Mesendoderm (in vitro differentiated cells): ENCODE data around the gene FAM131C.
A peak's percentile ranks its signal among the peaks of the same experiment; 100 is the strongest.

ENCODE experiments used
- DNase-seq: peaks from one replicate; pipeline ENCODE4 v3.0.0; 2013
- H2AK5ac ChIP-seq: 2 replicates; pipeline ENCODE4 v1.6.1; 2013; ENCODE audit warnings: low read length, inconsistent platforms
- H2BK120ac ChIP-seq: 2 replicates; pipeline ENCODE4 v1.6.1; 2013; ENCODE audit warnings: low read depth, mild to moderate bottlenecking, low read length, moderate library complexity, mixed read lengths
- H2BK15ac ChIP-seq: replicated peaks from 2 replicates; pipeline ENCODE4 v1.6.1; 2013; ENCODE audit warnings: low read depth, mild to moderate bottlenecking, moderate library complexity
- H2BK5ac ChIP-seq: 2 replicates; pipeline ENCODE4 v1.6.1; 2013; ENCODE audit warnings: low read length, inconsistent platforms
- H3K18ac ChIP-seq: 2 replicates; pipeline ENCODE4 v1.6.1; 2013; ENCODE audit warnings: mild to moderate bottlenecking, low read length, mixed read lengths
- H3K23ac ChIP-seq: one replicate; pipeline ENCODE4 v1.6.1; 2013; ENCODE audit warnings: low read length
- H3K27ac ChIP-seq: 2 replicates; pipeline ENCODE4 v1.5.1; 2013; ENCODE audit warnings: low read depth, mild to moderate bottlenecking, inconsistent platforms, low read length, moderate library complexity
- H3K27me3 ChIP-seq: 2 replicates; pipeline ENCODE4 v1.6.1; 2013; ENCODE audit warnings: low read length, control low read depth, mild to moderate bottlenecking, inconsistent platforms; ENCODE audit not compliant: insufficient read depth, poor library complexity
- H3K36me3 ChIP-seq: 2 replicates; pipeline ENCODE4 v1.6.1; 2013; ENCODE audit warnings: low read length, inconsistent platforms; ENCODE audit not compliant: control insufficient read depth, insufficient read depth
- H3K4ac ChIP-seq: one replicate; pipeline ENCODE4 v1.6.1; 2013; ENCODE audit warnings: low read depth, mild to moderate bottlenecking, low read length, moderate library complexity
- H3K4me1 ChIP-seq: 2 replicates; pipeline ENCODE4 v1.6.1; 2013; ENCODE audit warnings: low read depth, low read length, inconsistent platforms; ENCODE audit not compliant: control insufficient read depth
- H3K4me2 ChIP-seq: 2 replicates; pipeline ENCODE4 v1.6.1; 2013; ENCODE audit warnings: low read length
- H3K4me3 ChIP-seq: 2 replicates; pipeline ENCODE4 v1.5.1; 2013; ENCODE audit warnings: mild to moderate bottlenecking, low read length
- H3K56ac ChIP-seq: one replicate; pipeline ENCODE4 v1.6.1; 2013; ENCODE audit warnings: low read length
- H3K79me1 ChIP-seq: 2 replicates; pipeline ENCODE4 v1.6.1; 2013; ENCODE audit warnings: low read length, inconsistent platforms
- H3K79me2 ChIP-seq: 2 replicates; pipeline ENCODE4 v1.6.1; 2013; ENCODE audit warnings: mild to moderate bottlenecking, low read length; ENCODE audit not compliant: control insufficient read depth, insufficient read depth
- H3K9ac ChIP-seq: 2 replicates; pipeline ENCODE4 v1.6.1; 2013; ENCODE audit warnings: low read length, inconsistent platforms
- H4K5ac ChIP-seq: one replicate; pipeline ENCODE4 v1.6.1; 2013; ENCODE audit warnings: low read length
- H4K8ac ChIP-seq: one replicate; pipeline ENCODE4 v1.6.1; 2013; ENCODE audit warnings: low read depth, mild to moderate bottlenecking, control low read depth, low read length, moderate library complexity
- WGBS: extraction: QIAGEN DNeasy Blood & Tissue Kit; methylation state at CpG from one replicate; pipeline ENCODE4 v1.1.7; 2013; ENCODE audit warnings: low lambda C conversion rate, missing lambda C conversion rate; ENCODE audit not compliant: insufficient coverage; ENCODE audit errors: extremely low coverage; 5-methylcytosine and 5-hydroxymethylcytosine counted together

The FAM131C gene

GRCh38 chr1:16119926-16120325 is 46.5 kb upstream of the FAM131C start:
- Histone ChIP-seq H3K4me2 (no peak overlapping the region), H4K5ac (no peak overlapping the region), H3K9ac (no peak overlapping the region), H3K79me2 (no peaks in the 10 kb centered on the region), H4K8ac (no peak overlapping the region), H3K79me1 (no peaks in the 10 kb centered on the region), H3K36me3 (peaks cover 10% of the 10 kb centered on the region), H3K18ac (no peak overlapping the region), H3K4me3 (no peak overlapping the region), H2AK5ac (peak overlapping the region; percentile 55), H3K4me1 (peaks cover 17% of the 10 kb centered on the region), H3K23ac (peak overlapping the region; percentile 80), H3K27ac (peak overlapping the region; percentile 14), H2BK5ac (no peak overlapping the region), H3K4ac (no peak overlapping the region), H2BK120ac (no peak overlapping the region), H3K56ac (peak overlapping the region; percentile 6), H2BK15ac (no peak overlapping the region), H3K27me3 (no peaks in the 10 kb centered on the region)
- WGBS: no CpG with 5 or more reads among the region's 10 CpGs
- DNase-seq: no peak

DNA sequence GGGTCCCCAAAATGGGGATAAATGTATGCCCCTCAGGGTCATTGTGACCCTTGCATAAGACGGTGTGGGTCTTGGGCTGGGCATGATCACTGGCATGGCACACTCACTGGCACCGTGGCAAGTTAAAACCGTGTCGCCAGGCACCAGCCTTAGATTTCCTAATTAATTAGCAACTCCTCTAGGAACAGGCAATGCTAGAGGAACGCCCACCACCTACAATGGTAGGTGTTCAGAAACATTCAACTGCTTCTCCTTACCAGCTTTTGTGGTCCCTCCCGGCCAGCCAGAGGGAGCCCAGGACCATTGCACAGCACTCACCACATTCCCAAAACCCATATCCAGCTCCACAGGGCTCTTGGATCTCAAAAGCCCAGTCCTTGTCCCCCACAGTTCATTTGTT is 46.1 kb upstream of the FAM131C start:
- no peaks in the 10 kb centered on the region for H3K27me3 ChIP-seq
- no peak overlapping the region for H2AK5ac ChIP-seq
- H2BK15ac ChIP-seq: no peak overlapping the region
- no peak overlapping the region for H3K27ac ChIP-seq
- H3K79me1 ChIP-seq: no peaks in the 10 kb centered on the region
- H4K8ac ChIP-seq: no peak overlapping the region
- no peaks in the 10 kb centered on the region for H3K79me2 ChIP-seq
- no peak overlapping the region for H2BK5ac ChIP-seq
- no peak overlapping the region for H3K4me3 ChIP-seq
- WGBS: no CpG with 5 or more reads among the region's 6 CpGs
- no peak overlapping the region for H3K4ac ChIP-seq
- H4K5ac ChIP-seq: no peak overlapping the region
- peak overlapping the region; percentile 17 for H3K56ac ChIP-seq
- H3K4me1 ChIP-seq: peaks cover 17% of the 10 kb centered on the region
- H3K9ac ChIP-seq: no peak overlapping the region
- no peak overlapping the region for H3K23ac ChIP-seq
- no peak overlapping the region for H3K18ac ChIP-seq
- H3K4me2 ChIP-seq: no peak overlapping the region
- DNase-seq: no peak
- no peak overlapping the region for H2BK120ac ChIP-seq
- H3K36me3 ChIP-seq: peaks cover 7% of the 10 kb centered on the region

DNA sequence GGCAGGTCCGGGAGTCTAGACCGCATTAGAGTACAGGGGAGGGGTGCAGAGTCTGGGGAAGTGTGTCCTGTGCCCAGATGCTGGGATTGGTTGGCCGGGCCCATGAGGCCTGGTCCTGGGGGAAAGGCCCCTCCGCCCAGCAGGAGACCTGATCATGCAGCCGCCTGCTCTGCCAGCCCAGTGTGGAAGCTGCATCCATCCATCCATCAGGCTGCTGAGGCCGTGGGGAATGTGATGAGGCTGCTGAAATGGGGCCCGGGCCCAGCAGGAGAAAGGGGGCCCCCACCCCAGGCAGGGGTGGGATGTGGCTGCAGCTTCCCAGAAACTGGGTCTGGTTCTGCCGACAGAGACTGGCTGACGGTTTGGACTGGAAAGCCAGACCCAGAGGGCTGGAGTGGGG is 45.3 kb upstream of the FAM131C start:
- H3K4me1 ChIP-seq: peaks cover 17% of the 10 kb centered on the region
- no peak for DNase-seq
- H2AK5ac ChIP-seq: no peak overlapping the region
- no peak overlapping the region for H3K4me3 ChIP-seq
- H3K56ac ChIP-seq: peak overlapping the region; percentile 56
- no peak overlapping the region for H4K5ac ChIP-seq
- H3K4me2 ChIP-seq: no peak overlapping the region
- H3K79me1 ChIP-seq: no peaks in the 10 kb centered on the region
- no peak overlapping the region for H2BK15ac ChIP-seq
- no peak overlapping the region for H2BK5ac ChIP-seq
- no peak overlapping the region for H3K18ac ChIP-seq
- H3K27ac ChIP-seq: no peak overlapping the region
- no peak overlapping the region for H3K9ac ChIP-seq
- no peaks in the 10 kb centered on the region for H3K79me2 ChIP-seq
- no peak overlapping the region for H2BK120ac ChIP-seq
- no peaks in the 10 kb centered on the region for H3K27me3 ChIP-seq
- no peak overlapping the region for H4K8ac ChIP-seq
- WGBS: no CpG with 5 or more reads among the region's 9 CpGs
- no peak overlapping the region for H3K23ac ChIP-seq
- peak overlapping the region; percentile 64 for H3K4ac ChIP-seq
- H3K36me3 ChIP-seq: peaks cover 3% of the 10 kb centered on the region

- Histone ChIP-seq H3K36me3 (peaks cover under 1% of the 10 kb centered on the region), H3K23ac (no peak overlapping the region), H3K4ac (no peak overlapping the region), H3K27ac (no peak overlapping the region), H2AK5ac (peak overlapping the region; percentile 68), H3K4me2 (no peak overlapping the region), H3K18ac (no peak overlapping the region), H3K27me3 (no peaks in the 10 kb centered on the region), H2BK5ac (peak overlapping the region; percentile 61), H3K79me2 (no peaks in the 10 kb centered on the region), H4K5ac (no peak overlapping the region), H3K56ac (peak overlapping the region; percentile 54), H3K9ac (no peak overlapping the region), H4K8ac (no peak overlapping the region), H3K79me1 (no peaks in the 10 kb centered on the region), H2BK15ac (no peak overlapping the region), H3K4me3 (no peak overlapping the region), H3K4me1 (peaks cover 19% of the 10 kb centered on the region), H2BK120ac (no peak overlapping the region)
- no CpG with 5 or more reads among the region's 8 CpGs for WGBS
- no peak for DNase-seq
These were observed 44.5 kb upstream of the FAM131C start for GRCh38 chr1:16117936-16118335.

- Histone ChIP-seq H2BK5ac (peak overlapping the region; percentile 61), H3K4ac (no peak overlapping the region), H3K18ac (no peak overlapping the region), H2BK120ac (no peak overlapping the region), H2BK15ac (no peak overlapping the region), H3K79me1 (no peaks in the 10 kb centered on the region), H3K9ac (no peak overlapping the region), H3K79me2 (no peaks in the 10 kb centered on the region), H4K5ac (no peak overlapping the region), H3K56ac (peak overlapping the region; percentile 54), H4K8ac (no peak overlapping the region), H3K27ac (no peak overlapping the region), H3K36me3 (no peaks in the 10 kb centered on the region), H3K23ac (no peak overlapping the region), H3K4me3 (no peak overlapping the region), H3K4me1 (peaks cover 17% of the 10 kb centered on the region), H3K4me2 (no peak overlapping the region), H3K27me3 (no peaks in the 10 kb centered on the region), H2AK5ac (peak overlapping the region; percentile 68)
- WGBS: no CpG with 5 or more reads among the region's 6 CpGs
- no peak for DNase-seq
These were observed 43.9 kb upstream of the FAM131C start for GRCh38 chr1:16117369-16117768.

DNA sequence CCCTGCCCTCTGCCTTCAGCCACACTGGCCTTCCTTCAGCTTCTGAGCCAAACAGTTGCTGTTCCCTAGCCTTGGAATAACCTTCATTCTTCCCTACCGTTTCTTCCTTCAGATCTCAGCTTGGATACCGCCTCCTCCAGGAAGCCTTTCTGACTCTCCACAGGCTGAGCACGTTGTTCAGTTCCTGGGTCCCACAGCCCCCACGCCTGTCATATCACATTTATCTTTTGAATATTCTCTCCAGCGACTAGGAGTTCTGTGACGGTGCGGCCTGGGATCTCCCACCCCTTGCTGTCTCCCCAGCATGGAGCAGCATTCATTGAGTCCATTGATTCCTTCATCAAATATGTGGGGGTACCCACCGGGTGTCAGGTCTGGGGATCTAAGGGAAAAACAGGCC is 43.2 kb upstream of the FAM131C start:
- no peak overlapping the region for H4K8ac ChIP-seq
- peak overlapping the region; percentile 10 for H2BK120ac ChIP-seq
- H3K79me1 ChIP-seq: no peaks in the 10 kb centered on the region
- H3K79me2 ChIP-seq: no peaks in the 10 kb centered on the region
- H2AK5ac ChIP-seq: peak overlapping the region; percentile 68
- peak overlapping the region; percentile 78 for H3K56ac ChIP-seq
- H2BK5ac ChIP-seq: peak overlapping the region; percentile 79
- no peak overlapping the region for H3K4me2 ChIP-seq
- H3K9ac ChIP-seq: peak overlapping the region; percentile 46
- peak overlapping the region; percentile 21 for H3K4ac ChIP-seq
- H3K23ac ChIP-seq: no peak overlapping the region
- H3K36me3 ChIP-seq: no peaks in the 10 kb centered on the region
- H3K18ac ChIP-seq: peak overlapping the region; percentile 30
- no peak for DNase-seq
- H3K4me3 ChIP-seq: no peak overlapping the region
- H4K5ac ChIP-seq: no peak overlapping the region
- no peaks in the 10 kb centered on the region for H3K27me3 ChIP-seq
- H3K27ac ChIP-seq: peak overlapping the region; percentile 56
- no CpG with 5 or more reads among the region's 8 CpGs for WGBS
- peaks cover 20% of the 10 kb centered on the region for H3K4me1 ChIP-seq
- H2BK15ac ChIP-seq: no peak overlapping the region
